T-helper 22 cell (primary cell): ENCODE data around the gene ZNF281.

Source experiments
- DNase-seq: peaks from one replicate; pipeline ENCODE4 v3.0.0-alpha.2; 2020; ENCODE audit warnings: low read depth

Gene ZNF281

DNA sequence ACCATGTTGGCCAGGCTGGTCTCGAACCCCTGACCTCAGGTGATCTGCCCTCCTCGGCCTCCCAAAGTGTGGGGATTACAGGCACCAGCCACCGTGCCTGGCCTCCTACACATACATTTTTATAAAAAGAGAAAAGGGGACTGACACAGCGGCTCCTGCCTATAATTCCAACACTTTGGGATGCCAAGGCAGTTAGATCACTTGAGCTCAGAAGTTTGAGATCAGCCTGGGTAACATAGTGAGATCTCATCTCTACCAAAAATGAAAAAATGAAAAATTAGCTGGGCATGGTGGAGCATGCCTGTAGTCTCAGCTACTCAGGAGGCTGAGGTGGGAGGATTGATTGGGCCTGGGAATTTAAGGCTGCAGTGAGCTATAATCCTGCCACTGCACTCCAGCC lies 23.4 kb downstream of the ZNF281 start:
- DNase-seq, result no peak

DNA sequence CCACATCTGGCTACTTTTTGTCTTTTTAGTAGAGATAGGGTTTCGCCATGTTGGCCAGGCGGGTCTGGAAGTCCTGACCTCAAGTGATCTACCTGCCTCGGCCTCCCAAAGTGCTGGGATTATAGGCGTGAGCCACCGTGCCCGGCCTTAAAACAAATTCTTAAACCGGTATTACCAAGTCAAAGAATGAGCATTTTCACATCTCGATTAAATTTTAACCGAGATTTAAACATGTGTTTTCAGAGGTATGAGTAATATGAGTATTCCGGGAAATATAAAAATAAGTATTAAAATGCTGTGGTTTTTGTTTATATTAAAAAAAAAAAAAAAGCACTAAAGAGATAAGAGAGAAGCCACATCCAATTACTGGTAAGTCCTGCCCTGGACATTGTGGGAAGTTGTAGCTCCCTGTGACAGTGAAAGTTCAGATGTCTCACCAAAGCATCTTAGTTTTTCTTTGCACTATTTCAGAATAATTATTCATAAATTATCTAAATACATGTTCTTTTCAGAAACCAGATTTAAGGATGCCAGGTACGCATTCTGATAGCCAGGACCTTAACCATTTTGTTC lies 24.9 kb downstream of the ZNF281 start:
- no peak for DNase-seq

GRCh38 chr1:200381256-200381984 lies 28.4 kb downstream of the ZNF281 start:
- DNase-seq, result no peak

- no peak for DNase-seq
These were observed 29.2 kb downstream of the ZNF281 start for GRCh38 chr1:200380589-200381021.

DNA sequence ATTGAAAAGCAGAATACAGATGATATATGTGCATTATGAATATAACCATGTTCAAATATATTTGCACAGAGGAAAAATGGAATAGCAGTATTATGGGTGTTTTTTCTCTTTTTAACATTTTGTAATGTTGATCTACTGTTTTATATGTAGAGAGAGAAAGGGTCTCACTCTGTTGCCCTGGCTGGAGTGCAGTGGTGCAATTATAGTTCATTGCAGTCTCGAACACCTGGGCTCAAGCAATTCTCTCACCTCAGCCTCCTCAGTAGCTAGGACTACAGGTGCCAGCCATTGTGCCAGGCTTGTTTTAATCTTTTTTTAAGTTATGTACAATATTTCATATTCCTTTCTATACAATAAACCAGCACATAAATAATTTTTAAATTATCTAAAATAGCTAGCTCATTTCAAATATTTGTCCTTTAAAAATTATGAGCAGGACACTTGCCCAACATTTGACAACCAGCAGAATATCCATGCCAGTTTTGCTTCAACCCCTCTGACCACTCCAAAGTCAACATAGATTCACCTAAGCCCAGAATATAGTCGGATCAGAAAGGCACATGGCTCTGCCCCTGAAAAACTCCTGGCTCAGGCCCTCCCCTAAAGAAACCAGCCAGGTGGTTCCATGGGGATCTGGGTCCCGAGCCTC lies 29.8 kb downstream of the ZNF281 start:
- no peak for DNase-seq

GRCh38 chr1:200379432-200379757 lies 30.4 kb downstream of the ZNF281 start:
- DNase-seq, result no peak

GRCh38 chr1:200378096-200378495 lies 31.7 kb downstream of the ZNF281 start:
- DNase-seq, result no peak

GRCh38 chr1:200376528-200376927 lies 33.3 kb downstream of the ZNF281 start:
- DNase-seq, result no peak

DNA sequence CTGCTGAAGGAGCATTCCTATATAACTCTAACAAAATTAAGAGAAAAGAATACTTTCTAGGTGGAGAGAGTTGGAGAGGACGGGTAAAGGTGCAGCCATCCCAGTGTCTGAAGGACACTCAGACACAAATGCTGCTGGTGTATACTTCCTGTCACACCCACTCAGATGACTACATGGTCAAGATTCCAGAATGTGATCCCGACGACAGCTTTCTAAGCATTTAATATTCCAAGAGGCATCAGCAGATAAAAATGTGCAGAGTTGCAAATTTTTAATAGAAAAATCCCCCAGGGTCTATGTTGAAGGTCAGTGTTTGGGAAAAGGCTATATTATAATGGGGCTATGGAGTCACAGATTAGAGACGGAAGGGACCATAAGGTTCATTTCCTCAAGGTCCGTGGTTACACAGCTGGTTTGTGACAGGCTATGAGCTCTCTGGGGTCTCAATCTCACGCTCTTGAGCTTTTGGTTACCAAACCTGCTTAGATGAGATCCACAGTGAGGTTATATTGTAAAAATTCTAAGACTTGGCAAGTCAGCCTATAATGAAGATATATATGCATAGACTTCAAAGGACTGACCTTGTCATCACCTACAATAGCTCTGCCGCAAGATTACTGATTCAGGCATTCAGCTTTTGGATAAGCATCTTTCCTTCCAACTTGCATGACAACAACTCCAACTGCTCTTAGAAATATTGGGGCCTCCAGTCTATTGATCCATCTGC lies 35.1 kb downstream of the ZNF281 start:
- DNase-seq, result no peak

DNA sequence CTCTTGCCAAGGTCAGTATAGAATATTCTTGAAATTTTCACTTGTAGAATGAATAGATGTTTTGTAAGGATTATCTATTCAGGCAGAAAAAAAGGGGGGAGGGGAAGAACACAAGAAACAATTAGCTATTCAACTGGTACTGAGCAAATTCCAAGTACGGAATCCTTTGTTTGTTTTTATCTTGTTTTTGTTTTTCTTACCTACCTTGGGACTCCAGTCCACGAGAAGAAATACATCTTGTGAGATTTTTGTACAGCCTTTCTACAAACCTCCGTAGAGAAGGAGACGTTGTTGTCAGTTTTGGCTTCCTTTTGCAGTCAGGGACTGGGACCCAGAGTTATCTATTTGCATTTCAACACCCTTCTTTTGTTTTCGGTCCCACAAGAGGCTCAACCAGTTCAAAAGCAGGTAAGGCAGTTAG lies 36.0 kb downstream of the ZNF281 start:
- no peak for DNase-seq

- no peak for DNase-seq
These were observed 37.0 kb downstream of the ZNF281 start for GRCh38 chr1:200372885-200373181.

DNA sequence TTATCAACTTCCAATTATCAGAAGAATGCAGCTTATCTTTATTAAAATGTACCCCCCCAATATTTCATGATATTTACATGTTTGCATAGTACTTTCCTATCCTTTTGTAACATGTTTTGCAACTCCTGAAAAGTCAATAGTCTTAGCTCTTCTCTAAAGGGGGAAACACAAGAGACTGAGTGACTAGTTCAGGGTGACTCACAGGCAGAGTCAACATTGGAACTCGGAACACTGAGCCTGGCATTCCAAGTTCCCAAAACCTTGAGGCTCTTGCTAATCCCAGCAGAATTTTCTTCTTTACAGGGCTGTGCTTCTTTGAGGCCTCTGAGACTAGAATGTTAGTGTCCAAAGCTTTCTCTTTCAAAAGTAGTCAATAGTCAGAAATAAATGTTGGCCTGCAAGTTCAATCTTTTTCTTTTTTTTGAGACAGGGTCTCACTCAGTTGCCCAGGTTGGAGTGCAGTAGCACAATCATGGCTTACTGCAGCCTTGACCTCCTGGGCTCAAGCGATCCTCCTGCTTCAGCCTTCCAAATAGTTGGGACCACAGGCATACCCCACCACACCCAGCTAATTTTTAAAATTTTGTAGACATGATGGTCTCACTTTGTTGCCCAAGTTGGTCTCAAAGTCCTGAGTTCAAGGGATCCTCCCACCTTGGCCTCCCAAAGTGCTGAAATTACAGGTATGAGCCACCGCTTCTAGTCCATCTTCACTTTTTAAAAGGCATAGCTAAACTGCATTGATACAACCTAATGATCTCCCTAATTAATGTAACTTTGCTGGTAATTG lies 37.5 kb downstream of the ZNF281 start:
- DNase-seq, result no peak

DNA sequence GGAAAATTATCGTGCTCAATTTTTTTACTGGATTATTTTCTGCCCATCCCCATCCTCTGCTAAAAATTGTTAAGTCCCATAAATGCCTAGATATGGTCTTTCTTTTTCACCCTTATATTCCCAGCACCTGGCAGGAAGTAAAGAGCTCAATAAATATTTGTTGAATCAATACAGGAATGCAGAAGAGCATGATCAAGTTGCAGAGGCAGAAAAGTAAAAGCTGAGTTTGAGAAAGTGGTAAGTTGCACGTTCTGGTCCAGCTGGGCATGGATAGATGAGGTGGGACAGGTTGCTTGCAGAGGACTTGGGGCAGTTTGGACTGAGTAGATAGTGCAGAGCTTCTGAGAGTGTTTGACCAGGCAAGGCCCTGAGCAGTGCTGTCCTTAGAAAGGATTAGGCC lies 40.1 kb downstream of the ZNF281 start:
- DNase-seq, result no peak

GRCh38 chr1:200369131-200369530 lies 40.7 kb downstream of the ZNF281 start:
- DNase-seq, result no peak

- no peak for DNase-seq
These were observed 41.3 kb downstream of the ZNF281 start for GRCh38 chr1:200368556-200368955.

DNA sequence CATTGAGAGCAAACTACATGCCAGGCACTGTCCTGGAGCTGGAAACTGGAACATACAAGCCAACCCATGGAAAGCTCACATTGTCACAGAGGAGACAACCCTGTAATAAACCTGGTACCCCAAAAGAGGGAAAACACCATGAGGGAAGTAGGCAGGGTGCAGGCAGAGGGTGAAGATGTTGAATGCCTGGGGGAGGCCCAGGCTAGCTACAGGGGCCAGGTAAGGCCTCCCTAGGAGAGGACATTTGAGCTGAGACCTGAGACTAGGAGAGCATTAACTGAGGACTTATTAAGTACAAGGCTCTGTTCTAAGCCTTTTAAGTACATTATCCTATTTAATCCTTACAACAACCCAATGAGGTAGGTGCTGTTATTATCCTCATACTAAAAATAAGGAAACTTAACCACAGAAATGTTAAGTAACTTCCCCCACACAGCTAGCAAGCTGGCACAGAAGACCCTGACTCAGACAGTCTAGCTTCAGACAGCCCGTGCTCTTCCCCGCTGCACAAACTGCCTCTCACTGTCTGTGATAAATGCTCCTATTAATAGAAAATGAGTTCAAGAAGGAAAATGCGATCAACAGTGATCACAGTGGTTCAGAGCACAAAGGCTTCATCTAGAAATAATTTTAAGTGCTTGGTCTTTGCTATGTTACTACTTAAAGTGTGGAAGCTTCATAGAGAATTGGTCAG lies 41.8 kb downstream of the ZNF281 start:
- DNase-seq, result no peak

- no peak for DNase-seq
These were observed 43.1 kb downstream of the ZNF281 start for GRCh38 chr1:200366577-200367253.

- no peak for DNase-seq
These were observed 43.9 kb downstream of the ZNF281 start for GRCh38 chr1:200365897-200366426.

GRCh38 chr1:200364831-200365230 lies 45.0 kb downstream of the ZNF281 start:
- DNase-seq, result no peak

GRCh38 chr1:200364091-200364759 lies 45.6 kb downstream of the ZNF281 start:
- DNase-seq, result no peak
